Peyer's patch (tissue), 4 donors: ENCODE results near the gene SERTAD1.

ENCODE experiments used
- POLR2A ChIP-seq, 2 donors: fragments of 450-650 bp; IDR thresholded peaks; one replicate each; pipeline ENCODE4 v1.5.1; 2017; ENCODE audit warnings: antibody characterized with exemption in 2 of 2, mild to moderate bottlenecking in 2 of 2, moderate library complexity in 2 of 2
- TF ChIP-seq, protein P1 (sequence below), 6 experiments: fragments of 450-650 bp in 4 of 6; fragments of 200-600 bp in 2 of 6; sonication (generic) in 1 of 6; IDR thresholded peaks; one replicate each; pipeline ENCODE4 v1.5.1; 2017 to 2019; ENCODE audit warnings: antibody characterized with exemption in 6 of 6, mild to moderate bottlenecking in 3 of 6, moderate library complexity in 1 of 6

- TF ChIP-seq, protein P1, sequence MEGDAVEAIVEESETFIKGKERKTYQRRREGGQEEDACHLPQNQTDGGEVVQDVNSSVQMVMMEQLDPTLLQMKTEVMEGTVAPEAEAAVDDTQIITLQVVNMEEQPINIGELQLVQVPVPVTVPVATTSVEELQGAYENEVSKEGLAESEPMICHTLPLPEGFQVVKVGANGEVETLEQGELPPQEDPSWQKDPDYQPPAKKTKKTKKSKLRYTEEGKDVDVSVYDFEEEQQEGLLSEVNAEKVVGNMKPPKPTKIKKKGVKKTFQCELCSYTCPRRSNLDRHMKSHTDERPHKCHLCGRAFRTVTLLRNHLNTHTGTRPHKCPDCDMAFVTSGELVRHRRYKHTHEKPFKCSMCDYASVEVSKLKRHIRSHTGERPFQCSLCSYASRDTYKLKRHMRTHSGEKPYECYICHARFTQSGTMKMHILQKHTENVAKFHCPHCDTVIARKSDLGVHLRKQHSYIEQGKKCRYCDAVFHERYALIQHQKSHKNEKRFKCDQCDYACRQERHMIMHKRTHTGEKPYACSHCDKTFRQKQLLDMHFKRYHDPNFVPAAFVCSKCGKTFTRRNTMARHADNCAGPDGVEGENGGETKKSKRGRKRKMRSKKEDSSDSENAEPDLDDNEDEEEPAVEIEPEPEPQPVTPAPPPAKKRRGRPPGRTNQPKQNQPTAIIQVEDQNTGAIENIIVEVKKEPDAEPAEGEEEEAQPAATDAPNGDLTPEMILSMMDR (IDR thresholded peaks at IDR 0.05): no peak
- no peak for TF ChIP-seq POLR2A (IDR thresholded peaks at IDR 0.05)
These were observed 11.0 kb downstream of the SERTAD1 start for GRCh38 chr19:40414542-40415535.
